T-helper 1 cell (primary cell): ENCODE measurements around the gene ZMPSTE24.

Experiments used
- DNase-seq, 5 donors: peaks; one replicate each; pipeline ENCODE4 v3.0.0-alpha.2; 2012 to 2020

The ZMPSTE24 gene

GRCh38 chr1:40264354-40264781 is 6.3 kb downstream of the ZMPSTE24 start:
- peak in 1 of 5 donors; percentile 44 for DNase-seq

DNA sequence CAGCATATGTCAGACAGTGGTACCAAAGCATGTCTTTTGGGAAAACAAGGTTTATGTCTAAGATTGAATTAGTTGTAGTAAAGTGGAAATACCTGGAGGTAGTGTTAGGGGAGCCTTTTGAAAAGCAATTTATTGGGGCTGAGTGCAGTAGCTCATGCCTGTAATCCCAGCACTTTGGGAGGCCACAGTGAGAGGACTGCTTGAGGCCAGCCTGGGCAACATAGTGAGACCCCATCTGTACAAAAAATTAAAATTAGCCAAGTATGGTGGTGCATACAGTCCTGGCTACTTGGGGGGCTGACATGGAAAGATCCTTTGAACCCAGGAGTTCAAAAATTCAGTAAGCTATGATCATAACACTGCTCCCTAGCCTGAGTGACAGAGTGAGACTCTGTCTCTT is 7.3 kb downstream of the ZMPSTE24 start:
- no peak for DNase-seq

DNA sequence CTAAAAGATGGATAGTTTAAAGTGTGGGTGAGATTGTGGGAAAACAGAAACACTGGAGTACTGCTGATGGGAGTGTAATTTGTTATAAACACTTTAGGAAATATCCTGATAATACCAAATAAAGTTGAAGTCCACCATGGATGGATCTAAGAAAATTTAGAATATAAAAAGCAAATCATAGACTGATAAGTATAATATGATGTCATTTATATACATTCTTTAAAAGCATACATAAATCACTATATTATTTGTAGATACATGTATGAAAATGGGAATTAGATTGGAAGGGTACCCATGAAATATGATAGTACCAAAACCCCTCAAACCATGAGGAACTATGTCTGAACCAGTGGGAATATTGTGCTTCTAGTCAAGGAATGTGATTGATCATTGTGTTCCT is 7.9 kb downstream of the ZMPSTE24 start:
- DNase-seq: no peak

DNA sequence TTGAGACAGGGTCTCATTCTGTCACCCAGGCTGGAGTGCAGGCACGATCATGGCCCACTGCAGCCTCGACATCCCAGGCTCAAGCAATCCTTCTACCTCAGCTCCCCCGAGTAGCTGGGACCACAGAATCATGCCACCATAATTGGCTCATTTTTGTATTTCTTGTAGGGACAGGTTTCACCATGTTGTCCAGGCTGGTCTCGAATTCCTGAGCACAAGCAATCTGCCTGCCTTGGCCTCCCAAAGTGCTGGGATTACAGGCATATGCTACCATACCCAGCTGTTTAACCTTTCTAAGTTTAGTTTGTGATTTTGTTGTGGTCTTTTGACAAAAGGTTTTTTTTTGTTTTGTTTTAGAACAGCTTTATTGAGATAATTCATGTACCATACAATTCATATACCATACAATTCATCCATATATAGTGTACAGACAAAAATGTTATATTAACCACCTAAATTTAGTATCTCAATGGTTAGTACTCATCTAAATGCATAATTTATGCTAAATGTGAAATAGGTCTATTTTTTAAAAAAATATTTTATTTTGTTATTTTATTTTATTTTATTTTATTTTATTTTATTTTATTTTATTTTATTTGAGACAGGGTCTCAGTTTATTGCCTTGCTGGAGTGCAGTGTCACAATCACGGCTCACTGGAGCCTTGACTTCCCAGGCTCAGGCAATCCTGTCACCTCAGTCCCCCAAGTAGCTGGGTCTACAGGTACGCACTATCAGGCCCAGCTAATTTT is 8.9 kb downstream of the ZMPSTE24 start:
- no peak for DNase-seq

DNA sequence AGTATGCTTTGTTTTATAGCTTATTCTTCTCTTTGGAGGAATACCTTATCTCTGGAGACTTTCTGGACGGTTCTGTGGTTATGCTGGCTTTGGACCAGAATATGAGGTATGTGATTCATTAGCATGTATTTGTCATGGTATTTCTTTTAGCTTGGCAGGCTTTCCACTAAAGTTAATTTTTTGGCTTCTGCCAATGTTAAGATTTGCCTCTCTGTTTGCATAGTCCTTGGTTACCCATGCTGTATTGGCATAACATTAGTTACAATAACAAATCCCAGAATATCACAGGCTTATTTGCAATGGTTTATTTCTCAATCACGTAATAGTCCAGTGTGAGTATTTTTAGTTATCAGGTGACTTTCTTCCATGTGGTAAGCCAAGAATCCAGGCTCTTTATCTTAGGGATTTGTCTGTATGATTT is 9.7 kb downstream of the ZMPSTE24 start:
- DNase-seq: no peak

GRCh38 chr1:40268211-40268610 is 10.2 kb downstream of the ZMPSTE24 start:
- DNase-seq: no peak

- DNase-seq: peak in 1 of 5 donors; percentile 22
These were observed 12.3 kb downstream of the ZMPSTE24 start for GRCh38 chr1:40270152-40270834.

GRCh38 chr1:40272653-40273213 is 14.7 kb downstream of the ZMPSTE24 start:
- DNase-seq: no peak

- no peak for DNase-seq
These were observed 15.6 kb downstream of the ZMPSTE24 start for GRCh38 chr1:40273547-40274166.

DNA sequence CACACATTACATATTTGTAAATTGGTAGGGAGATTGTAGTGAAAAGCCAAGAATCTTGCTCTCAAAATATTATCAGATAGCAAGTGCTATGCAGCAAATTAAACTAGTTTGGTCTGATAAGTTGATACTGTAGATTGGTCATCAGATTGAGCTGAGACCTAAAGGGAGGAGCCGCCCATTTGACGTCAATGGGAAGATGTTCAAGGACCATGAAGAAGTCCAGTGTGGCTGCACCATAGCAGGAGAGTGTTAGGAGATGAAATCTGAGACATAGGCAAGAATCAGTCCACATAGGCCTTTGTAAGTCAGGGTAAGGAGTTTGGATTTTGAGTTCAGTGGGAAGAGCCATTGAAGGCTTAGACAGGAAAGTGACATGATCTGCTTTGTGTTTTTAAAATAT is 16.3 kb downstream of the ZMPSTE24 start:
- DNase-seq: no peak

DNA sequence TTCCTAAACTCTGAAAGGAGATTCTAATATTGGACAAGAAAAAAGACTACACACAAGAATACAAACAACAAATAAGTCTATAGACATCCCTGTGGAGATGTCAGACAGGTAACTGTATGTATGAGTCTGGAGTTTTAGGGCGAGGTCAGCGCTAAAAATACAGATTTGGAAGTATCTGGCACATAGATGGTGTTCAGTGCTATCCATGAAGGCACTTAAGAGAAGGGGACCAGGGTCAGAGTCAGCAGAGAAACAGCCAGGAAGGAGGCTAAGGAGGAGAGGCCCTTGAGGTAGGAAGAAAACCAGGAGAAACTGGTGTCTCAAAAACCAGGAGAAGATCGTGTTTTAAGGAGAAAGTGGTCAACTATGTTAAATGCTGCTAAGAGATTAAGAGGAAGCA is 18.1 kb downstream of the ZMPSTE24 start:
- DNase-seq: no peak

- no peak for DNase-seq
These were observed 23.8 kb downstream of the ZMPSTE24 start for GRCh38 chr1:40281853-40282252.

GRCh38 chr1:40291293-40291692 is 33.3 kb downstream of the ZMPSTE24 start:
- DNase-seq: no peak

GRCh38 chr1:40299366-40300248 is 41.6 kb downstream of the ZMPSTE24 start:
- no peak for DNase-seq

- no peak for DNase-seq
These were observed 42.2 kb downstream of the ZMPSTE24 start for GRCh38 chr1:40300249-40300567.

DNA sequence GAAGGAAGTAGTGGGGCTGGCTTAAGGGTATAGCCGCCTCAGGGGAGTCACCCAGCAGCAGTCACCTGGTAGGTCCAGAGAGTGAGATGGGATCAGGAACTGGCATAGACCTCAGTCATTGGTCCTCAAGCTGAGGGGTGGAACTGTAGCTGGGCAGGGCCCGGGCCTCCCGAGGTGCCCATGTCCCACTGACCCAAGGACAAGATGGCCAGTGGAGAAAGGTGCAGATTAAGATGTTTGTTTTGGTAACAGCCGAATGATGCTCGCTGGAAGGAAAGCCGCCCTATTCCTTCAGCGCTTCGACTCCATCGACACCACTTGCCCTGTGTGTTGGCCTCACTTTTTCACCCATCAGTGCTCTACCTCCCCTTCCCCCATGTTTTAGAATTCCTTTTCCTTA is 42.6 kb downstream of the ZMPSTE24 start:
- DNase-seq: no peak

DNA sequence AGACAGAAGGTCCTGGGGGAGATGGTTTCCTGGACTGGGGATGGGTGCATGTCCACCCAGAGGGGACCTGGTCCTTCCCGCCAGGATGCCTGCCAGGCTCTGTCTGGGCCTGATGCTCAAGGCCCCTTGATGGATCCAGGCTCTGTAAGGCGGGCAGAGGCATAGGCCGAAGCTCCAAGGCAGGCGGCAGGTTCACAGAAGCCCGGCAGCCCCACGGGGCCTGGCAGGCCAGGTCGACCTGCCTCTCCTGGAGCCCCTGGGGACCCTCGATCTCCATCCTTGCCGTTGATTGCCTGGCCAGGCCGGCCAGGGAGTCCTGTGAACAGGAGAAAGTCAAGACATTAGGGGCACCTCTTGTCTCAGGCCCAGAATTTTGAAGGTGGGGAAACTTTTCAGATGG is 43.0 kb downstream of the ZMPSTE24 start:
- no peak for DNase-seq

DNA sequence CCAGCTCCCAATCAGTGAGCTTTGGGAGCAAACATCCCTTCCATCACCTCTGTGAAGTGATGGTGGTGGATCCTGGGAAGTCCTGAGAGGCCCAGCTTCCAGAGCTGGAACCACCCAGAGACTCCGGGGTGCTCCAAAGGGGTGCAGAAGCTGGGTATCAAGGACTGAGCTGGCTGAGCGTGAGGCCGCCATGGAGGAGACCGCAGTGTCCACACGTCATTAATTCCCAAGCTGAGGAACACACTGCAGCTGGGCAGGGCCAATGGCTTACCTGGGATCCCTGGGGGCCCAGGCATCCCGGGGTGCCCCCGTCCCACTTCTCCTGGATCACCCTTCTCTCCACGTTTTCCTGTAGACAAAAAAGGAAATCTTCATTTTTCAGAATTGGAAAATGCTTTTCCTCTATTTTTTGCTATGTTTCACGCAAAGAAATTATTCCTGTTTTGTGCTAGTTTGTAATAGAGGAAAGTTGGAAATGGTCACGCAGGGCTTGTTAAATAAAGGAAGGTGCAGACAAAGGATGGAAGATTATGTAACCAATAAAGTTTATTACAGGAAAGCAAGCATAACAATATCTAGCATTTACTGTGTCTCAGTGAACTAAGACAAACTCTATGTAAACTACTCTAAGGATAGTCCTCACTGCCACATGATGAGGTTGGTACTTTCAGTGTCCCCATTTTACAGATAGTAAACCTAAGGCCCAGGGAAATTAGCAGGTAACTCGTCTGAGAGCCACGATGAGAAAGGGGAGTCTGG is 43.7 kb downstream of the ZMPSTE24 start:
- no peak for DNase-seq

GRCh38 chr1:40302475-40302874 is 44.4 kb downstream of the ZMPSTE24 start:
- DNase-seq: no peak

DNA sequence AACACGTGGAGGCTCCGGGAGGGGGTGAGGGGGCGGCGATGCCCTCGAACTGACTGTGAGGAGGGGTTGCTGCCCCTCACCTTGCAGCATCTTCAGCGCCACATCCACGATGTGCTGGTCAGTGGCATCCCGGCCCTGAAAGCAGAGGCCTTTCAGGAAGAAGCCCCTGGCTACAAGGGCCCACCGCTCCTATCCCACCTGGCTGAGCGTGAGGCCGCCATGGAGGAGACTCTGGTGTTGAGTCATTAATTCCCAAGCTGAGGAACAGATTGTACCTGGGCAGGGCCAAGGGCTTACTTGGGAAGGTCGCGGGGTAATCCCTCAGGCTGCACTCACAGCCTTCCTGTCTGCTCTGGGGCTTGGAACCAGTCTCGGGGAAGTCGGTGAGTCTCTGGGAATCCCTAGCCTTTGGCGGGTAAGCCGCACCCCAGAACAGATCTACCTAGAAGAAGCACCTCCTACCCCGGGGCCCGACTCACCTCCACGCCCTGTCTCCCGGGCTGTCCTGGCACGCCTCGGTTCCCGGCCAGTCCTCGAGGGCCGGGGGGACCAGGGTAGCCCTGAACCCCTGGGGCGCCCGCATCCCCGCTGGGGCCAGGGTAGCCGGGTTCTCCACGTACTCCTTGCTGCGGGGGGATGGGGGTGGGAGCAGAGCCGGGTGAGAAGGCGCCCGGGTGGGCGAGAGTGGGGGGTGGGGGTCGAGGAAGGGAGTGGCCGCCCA is 45.2 kb downstream of the ZMPSTE24 start:
- DNase-seq: no peak

- DNase-seq: no peak
These were observed 45.8 kb downstream of the ZMPSTE24 start for GRCh38 chr1:40303790-40304189.
